Measurements from ENCODE around the gene GALNTL6.

The GALNTL6 gene

GRCh38 chr4:171812665-171813525, at the start of gene GALNTL6:
Gene GALNTL6, plus strand, starts transcription at chr4:171813404.
- no peak for DNase-seq

GRCh38 chr4:171765514-171765913, 47.7 kb upstream of the GALNTL6 start:
- DNase-seq: no peak

DNA sequence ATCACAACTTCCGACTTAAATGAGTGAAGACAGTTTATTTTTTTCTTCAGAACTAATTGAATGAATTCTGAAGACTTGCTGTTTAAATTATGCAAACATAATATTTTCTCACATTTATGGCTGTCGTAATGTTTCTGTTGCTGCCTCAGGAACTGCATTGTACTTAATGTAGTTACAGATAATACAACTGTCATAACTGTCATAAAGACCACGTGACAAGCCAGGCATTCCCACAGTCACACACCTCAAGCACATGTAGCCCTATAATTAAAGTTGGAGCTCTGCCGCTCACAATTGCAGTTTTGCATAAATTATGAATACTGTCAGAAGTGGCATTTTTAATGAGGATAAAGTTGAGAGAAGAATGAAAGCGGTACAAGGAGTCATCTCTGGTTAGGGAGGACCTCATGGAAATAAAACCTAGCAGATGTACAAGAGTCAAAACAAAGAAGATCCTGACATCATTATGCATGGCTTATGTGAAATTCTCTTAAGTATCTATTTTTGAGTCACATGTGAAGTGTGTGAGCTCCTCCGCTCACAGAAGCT, 38.5 kb upstream of the GALNTL6 start:
- no peak for DNase-seq

DNA sequence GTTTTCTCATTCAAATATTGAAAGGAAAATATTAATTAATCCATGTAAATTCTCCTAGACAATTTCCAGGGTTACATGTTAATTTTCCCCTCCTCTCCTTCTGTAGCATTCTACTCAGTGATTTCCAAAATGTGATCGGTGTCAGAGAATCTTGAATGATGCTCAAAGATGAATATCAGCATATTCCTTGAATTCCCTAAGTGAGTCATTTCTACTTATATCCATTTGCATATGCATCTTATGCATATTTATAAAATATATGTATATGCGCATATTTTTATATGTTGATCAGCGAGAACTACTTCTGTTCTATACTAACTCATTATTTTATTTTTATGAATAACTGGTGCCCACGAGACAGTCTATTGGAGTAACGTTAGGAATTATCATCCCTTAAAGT, 33.9 kb upstream of the GALNTL6 start:
- DNase-seq: no peak

- no peak for DNase-seq
Observed at GRCh38 chr4:171785388-171785787, 27.8 kb upstream of the GALNTL6 start.

- DNase-seq: no peak
Observed at GRCh38 chr4:171793723-171794122, 19.5 kb upstream of the GALNTL6 start.

DNA sequence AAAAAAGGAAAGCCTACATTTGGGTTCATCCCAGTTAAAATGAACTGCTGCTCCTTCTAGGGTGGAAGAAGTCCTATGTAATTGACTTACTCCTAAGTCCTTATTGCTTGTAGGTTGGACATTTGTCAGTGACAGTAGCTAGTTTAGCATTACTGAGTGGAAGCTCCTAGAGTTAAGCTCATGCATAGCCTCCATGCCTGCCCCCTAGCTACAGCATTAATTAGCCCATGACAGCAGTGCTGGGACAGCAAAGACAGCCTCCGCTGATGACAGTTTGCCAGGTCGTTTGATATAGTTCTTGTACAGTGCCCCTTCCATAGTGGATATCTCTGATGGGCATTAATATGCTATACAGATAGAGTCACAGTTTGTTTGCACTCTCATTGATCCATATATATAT, 18.7 kb upstream of the GALNTL6 start:
- no peak for DNase-seq

- no peak for DNase-seq
Observed at GRCh38 chr4:171809854-171810253, 3.4 kb upstream of the GALNTL6 start.

DNA sequence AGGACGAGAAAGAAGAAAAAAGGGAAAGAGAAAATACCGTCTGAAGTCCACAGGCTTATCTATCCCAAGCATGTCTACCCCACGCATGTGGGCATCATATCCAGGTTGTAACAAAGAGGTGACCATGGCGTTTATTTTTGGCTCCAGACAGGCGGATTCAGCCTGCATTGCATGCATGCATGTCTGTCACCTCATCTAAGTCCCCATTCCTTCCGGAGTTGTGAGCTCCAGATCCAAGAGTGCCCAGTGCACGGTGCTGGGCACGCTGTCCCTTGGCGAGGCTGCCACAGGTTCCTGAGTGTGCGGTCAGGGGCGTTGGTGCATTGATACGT, 905 bp upstream of the GALNTL6 start:
- no peak for DNase-seq

DNA sequence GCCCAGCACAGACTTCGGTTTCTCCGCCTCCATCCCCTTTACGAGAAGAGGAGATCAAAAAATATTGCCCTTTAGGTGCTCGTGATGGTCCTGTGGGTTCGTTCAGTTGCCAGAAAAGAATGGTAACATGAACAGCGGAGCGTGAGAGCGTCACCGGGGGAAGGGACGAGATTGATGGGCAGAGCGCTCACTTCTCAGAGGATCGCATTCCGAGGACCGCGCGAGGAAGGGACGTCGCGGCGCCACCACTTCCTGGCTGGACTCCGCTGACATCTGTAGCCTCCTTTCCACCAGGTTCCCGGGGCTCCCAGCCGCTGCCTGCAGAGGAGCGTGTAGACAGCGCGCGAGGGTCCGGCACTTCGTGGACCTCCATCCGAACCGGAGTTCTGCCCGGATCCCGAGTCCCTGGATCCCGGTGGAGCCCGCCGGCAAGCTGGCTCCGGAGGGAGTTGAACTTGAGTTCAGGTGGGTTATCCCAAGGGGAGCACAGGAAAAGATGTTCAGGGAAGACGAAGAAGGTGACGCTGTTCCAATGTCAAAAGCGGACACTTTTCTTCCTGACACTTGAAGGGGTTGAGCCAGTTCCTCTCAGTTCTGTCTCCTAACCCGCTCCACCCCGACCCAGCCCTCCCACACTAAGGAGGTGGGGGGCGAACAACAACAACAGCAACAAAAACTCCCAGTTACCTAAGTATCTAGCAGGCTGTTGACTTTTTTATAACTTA, 484 bp downstream of the GALNTL6 start:
- no peak for DNase-seq

DNA sequence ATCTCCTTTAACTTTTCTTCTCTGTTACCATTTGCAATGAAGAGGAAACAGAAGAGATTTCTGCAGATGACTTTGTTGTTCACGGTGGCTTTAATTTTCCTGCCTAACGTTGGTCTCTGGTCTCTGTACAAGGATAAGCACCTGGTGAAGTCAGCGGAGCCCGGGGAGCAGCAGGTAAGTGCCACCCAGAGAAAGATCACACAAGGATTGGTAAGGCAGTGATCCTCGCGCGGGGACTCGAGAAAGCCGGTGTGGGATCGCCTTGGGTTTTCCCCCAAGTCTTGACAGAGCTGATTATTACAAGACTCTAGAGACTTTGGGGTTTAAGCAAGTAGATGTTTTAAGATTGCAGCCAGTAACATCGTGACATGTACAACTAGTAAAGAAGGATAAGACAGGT, 1.3 kb downstream of the GALNTL6 start:
- DNase-seq: no peak

DNA sequence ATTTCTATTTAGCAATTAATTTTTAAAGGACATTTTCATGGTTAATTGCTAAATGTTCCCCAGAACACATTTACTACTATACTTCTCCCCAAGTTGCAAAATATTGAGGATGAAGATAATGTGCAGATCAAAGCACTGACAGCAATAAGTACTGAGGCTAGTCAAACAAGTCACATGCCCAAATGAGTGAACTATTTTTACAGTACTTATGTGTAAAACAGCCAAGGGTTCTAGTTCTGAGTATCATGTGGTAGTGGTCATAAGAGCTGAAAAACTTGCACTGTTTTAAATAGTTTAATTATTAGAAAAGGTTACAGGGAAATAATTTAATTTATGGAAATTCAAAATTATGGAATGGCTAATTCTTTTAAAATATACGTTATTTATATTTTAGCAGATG, 3.8 kb downstream of the GALNTL6 start:
- no peak for DNase-seq

GRCh38 chr4:171834640-171835039, 21.4 kb downstream of the GALNTL6 start:
- no peak for DNase-seq

DNA sequence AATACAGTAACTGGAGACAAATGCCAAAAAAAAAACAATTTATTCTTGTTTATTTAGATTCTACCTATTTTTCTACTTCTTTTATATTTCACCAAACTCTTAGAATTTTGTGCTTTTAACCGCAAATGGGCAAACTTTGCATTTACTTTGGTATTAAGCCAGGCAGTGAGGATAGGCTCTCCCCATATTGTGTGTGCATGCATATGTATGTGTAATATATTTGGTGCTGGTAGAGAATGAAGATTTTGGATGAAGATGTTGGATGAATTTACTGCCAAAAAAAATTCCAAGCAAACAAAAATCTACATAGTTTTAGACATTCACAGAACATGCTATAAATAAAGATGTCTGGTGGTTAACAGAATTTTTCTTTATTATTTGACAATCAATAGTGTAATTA, 30.3 kb downstream of the GALNTL6 start:
- DNase-seq: no peak

DNA sequence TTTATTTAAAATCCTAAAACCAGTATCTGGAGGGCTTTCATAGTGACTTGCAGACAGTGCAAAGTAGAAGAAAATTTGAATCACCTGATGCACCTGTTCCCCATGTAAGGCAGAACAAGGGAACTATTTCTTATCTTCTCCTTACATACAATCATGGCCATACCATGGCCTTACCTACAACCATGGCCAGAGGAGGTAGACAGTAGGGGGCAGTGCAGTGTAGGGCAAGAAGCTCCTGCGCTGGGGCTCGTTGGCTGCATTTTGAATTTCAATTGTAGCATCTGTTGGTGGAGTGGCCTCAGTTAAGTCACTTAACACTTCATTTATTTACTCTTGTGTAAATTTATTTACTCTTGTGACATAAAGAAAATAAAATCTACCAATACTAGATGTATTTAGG, 33.0 kb downstream of the GALNTL6 start:
- DNase-seq: no peak

GRCh38 chr4:171846893-171847292, 33.7 kb downstream of the GALNTL6 start:
- DNase-seq: no peak

DNA sequence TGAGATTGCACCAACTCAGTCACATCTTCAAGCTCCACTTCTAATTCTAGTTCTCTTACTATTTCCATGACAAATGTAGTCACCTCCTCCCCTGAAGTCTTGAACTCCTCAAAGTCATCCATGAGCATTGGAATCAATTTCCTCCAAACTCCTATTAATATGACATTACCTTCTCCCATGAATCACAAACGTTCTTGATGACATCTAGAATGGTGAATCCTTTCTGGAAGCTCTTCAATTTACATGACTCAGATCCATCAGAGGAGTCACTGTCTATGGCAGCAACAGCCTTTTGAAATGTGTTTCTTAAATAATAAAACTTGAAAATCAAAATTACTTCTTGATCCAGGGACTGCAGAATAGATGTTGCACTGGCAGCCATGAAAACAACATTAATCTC, 34.5 kb downstream of the GALNTL6 start:
- DNase-seq: no peak

DNA sequence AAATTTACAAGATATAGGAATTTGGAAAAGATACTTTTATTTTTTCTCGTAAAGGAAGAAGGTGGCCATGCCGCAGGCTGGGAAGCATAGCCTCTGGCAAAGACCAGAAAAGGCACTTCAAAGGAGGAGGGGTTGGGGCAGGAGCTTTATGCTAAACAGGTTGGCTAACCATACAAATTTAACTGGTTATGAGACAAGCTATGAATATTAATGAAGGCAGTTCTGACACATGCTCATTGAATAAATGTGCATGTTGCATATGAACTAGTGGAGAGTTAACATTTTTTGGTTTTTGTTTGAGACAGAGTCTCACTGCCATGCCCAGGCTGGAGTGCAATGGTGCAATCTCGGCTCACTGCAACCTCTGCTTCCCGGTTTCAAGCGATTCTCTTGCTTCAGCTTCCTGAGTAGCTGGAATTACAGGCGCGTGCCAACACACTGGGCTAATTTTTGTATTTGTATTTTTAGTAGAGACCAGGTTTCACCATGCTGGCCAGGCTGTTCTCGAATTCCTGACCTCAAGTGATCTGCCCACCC, 36.5 kb downstream of the GALNTL6 start:
- DNase-seq: no peak

- no peak for DNase-seq
Observed at GRCh38 chr4:171851295-171851694, 38.1 kb downstream of the GALNTL6 start.

- DNase-seq: no peak
Observed at GRCh38 chr4:171857302-171858012, 44.3 kb downstream of the GALNTL6 start.

DNA sequence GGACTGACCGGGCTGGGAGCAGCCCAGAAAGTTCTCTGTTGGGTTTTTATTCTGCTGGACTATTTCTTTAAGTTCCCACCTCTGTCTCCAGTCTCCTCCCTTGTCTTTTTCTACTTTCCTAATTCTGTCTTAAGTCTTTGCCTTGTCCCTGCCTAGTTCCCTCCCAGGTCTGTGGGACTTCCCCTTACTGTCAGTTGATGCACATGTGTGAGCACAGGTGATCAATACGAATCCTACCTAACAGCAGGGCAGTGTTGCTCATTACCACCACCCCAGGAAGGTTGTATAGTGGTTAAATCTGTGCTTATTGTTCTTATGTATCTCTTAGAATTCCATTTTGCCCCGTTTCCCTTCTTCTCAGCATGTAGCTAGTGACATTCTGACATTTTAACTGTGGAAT, 62.1 kb downstream of the GALNTL6 start:
- no peak for DNase-seq

- DNase-seq: no peak
Observed at GRCh38 chr4:171876636-171877035, 63.4 kb downstream of the GALNTL6 start.

GRCh38 chr4:171880136-171880535, 66.9 kb downstream of the GALNTL6 start:
- DNase-seq: no peak

Data from activated CD8-positive, alpha-beta memory T cell treated with anti-CD3 and anti-CD28 coated beads, Interleukin-2, amount 50 U/mL, for 4 hours (primary cell).